Uterus (tissue), 4 donors: ENCODE results near the gene RPRML. TPM values are rescaled to one million over a fixed set of nuclear protein-coding genes. Genes with fewer than 3 reads are reported as not detected.
A peak's percentile ranks its signal among the peaks of the same experiment; 100 is the strongest.

Source experiments
- DNase-seq, 2 donors: peaks; one replicate each; pipeline ENCODE4 v3.0.0-alpha.2; 2019 to 2020
- H3K27ac ChIP-seq, 2 donors: fragments of 200-600 bp; sonication (generic); 1 replicate in 1 of 2; 2 replicates in 1 of 2; pipeline ENCODE4 v1.5.1; 2016 to 2018
- H3K27me3 ChIP-seq, 2 donors: fragments of 200-600 bp; sonication (generic); one replicate each; pipeline ENCODE4 v1.5.1; 2018 to 2019; ENCODE audit warnings: control low read depth in 1 of 2
- H3K36me3 ChIP-seq, 2 donors: fragments of 200-600 bp; sonication (generic); one replicate each; pipeline ENCODE4 v1.5.1; 2019; ENCODE audit warnings: control low read depth in 1 of 2
- H3K4me1 ChIP-seq, 2 donors: fragments of 200-600 bp; sonication (generic); one replicate each; pipeline ENCODE4 v1.5.1; 2018 to 2019; ENCODE audit warnings: control low read depth in 1 of 2
- H3K4me3 ChIP-seq, 2 donors: fragments of 200-600 bp; sonication (generic); 1 replicate in 1 of 2; 2 replicates in 1 of 2; pipeline ENCODE4 v1.5.1; 2018 to 2019; ENCODE audit warnings: mild to moderate bottlenecking in 1 of 2
- H3K9me3 ChIP-seq, 2 donors: fragments of 200-600 bp; sonication (generic); one replicate each; pipeline ENCODE4 v1.5.1; 2019; ENCODE audit warnings: control low read depth in 1 of 2
- POLR2A ChIP-seq, 2 donors: fragments of 450-650 bp; IDR thresholded peaks; one replicate each; pipeline ENCODE4 v1.6.1; 2016; ENCODE audit warnings: antibody characterized with exemption in 2 of 2, mild to moderate bottlenecking in 1 of 2, moderate library complexity in 1 of 2
- intact Hi-C: fragments of 100-400 bp; cut with DNase I; formaldehyde crosslinking; loops from one replicate; pipeline ENCODE4 v1.15.1; 2023; ENCODE audit warnings: low total_unique reads
- total RNA-seq, 4 donors: library from RNA; depleted of rRNA in 3 of 4; stranded (reverse); fragments of >200 nt in 3 of 4; gene quantifications; one replicate each; pipeline versions ENCODE4 v1.1.0 to v1.2.4, GENCODE V29; 2014 to 2023
- TF ChIP-seq, protein P1 (sequence below), 4 experiments: fragments of 200-600 bp in 2 of 4; fragments of 450-650 bp in 2 of 4; sonication (generic) in 2 of 4; IDR thresholded peaks; one replicate each; pipeline ENCODE4 v1.5.1; 2016 to 2019; ENCODE audit warnings: antibody characterized with exemption in 4 of 4, mild to moderate bottlenecking in 2 of 4, moderate library complexity in 1 of 4
- donor health status: DM: yes; HTN: yes; CAD: no.

The RPRML gene
- total RNA-seq, 4 donors from 2014 or later, result not detected

DNA sequence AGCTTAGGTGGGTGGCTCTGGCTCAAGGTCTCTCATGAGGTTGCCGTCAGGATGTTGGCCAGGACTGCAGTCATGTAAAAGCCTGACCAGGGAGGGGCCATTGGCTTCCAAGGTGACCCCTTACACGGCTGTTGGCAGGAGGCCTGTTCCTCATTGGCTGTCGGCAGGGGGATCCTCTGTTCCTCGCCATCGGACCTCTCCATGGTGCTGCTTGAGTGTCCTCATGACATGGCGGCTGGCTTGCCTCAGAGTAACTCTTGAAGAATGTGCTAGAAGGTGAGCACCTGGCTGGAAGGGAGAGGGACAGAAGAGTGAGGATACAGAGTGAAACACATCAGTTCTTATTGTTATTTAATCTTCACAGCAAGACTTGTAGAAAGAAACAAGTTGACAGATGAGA is 4.7 kb upstream of the RPRML start:
- Histone ChIP-seq H3K9me3 (no peaks in the 10 kb centered on the region), H3K4me3 (no peak overlapping the region), H3K36me3 (no peaks in the 10 kb centered on the region), H3K4me1 (peaks cover 0 to 1% of the 10 kb centered on the region in 2 donors), H3K27ac (no peak overlapping the region), H3K27me3 (peaks cover 0 to 5% of the 10 kb centered on the region in 2 donors)
- intact Hi-C loops, result no loop called here
- no peak for DNase-seq
- TF ChIP-seq, protein P1, sequence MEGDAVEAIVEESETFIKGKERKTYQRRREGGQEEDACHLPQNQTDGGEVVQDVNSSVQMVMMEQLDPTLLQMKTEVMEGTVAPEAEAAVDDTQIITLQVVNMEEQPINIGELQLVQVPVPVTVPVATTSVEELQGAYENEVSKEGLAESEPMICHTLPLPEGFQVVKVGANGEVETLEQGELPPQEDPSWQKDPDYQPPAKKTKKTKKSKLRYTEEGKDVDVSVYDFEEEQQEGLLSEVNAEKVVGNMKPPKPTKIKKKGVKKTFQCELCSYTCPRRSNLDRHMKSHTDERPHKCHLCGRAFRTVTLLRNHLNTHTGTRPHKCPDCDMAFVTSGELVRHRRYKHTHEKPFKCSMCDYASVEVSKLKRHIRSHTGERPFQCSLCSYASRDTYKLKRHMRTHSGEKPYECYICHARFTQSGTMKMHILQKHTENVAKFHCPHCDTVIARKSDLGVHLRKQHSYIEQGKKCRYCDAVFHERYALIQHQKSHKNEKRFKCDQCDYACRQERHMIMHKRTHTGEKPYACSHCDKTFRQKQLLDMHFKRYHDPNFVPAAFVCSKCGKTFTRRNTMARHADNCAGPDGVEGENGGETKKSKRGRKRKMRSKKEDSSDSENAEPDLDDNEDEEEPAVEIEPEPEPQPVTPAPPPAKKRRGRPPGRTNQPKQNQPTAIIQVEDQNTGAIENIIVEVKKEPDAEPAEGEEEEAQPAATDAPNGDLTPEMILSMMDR (IDR thresholded peaks at IDR 0.05), result no peak
- TF ChIP-seq POLR2A (IDR thresholded peaks at IDR 0.05), result no peak

DNA sequence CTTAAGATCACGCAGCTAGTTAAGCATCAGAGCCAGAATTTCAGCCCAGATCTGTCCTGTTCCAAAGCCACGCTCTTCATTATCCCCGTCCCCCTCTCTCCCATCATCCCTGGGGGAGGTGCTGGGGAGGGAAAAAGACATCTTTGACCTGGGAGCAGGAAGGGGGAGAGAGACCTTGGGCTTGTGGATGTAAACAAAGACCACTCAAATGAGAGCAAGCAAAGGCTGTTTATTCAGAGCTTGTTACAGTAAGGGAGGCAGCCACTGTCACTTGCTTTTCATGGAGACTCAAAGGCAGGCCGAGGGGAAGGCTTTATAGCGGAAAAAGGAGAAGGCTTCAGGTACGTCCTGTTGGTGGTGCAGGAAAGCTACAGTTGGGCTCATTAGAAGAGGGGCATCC is 3.5 kb upstream of the RPRML start:
- intact Hi-C loops, result no loop called here
- no peaks in the 10 kb centered on the region for H3K36me3 ChIP-seq
- peaks cover 0 to 14% of the 10 kb centered on the region in 2 donors for H3K27me3 ChIP-seq
- TF ChIP-seq, protein P1 (IDR thresholded peaks at IDR 0.05), result no peak
- TF ChIP-seq POLR2A (IDR thresholded peaks at IDR 0.05), result no peak
- H3K4me3 ChIP-seq, result no peak overlapping the region
- H3K27ac ChIP-seq, result no peak overlapping the region
- no peak for DNase-seq
- H3K4me1 ChIP-seq, result peaks cover 0 to 8% of the 10 kb centered on the region in 2 donors
- H3K9me3 ChIP-seq, result no peaks in the 10 kb centered on the region

DNA sequence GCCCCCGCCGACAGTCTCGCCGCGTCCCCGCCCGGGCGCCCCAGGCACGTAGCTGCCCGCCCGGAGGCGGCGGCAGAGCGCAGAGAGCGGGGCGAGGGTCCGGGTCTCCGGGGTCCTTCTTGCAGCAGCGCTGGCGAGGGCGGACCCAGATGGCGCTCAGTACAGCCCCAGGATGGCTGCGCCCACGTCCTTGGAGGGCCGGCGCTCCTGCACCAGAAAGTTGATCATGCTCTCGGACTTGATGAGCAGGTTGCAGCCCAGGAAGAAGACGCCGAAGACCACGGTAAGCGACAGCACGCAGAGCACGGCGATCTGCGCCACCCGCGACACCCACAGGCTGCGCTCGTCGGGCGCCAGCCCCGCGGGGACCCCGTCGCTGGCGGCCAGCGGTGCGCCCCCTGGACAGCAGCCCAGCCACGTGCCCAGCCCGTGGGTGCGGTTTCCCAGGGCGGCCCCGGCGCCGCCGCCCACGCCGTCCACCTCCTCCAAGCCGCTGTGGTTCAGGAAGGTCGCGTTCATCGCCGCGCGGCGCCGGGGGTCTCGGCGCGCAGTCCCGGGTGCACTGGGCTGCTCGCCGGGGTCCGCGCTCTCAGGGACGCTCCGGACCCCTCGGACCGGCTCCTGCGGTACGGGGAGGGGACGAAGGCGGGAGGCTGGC is 435 bp downstream of the RPRML start:
- Histone ChIP-seq H3K4me1 (peaks cover 0 to 8% of the 10 kb centered on the region in 2 donors), H3K27me3 (peaks cover 8 to 15% of the 10 kb centered on the region in 2 donors), H3K4me3 (peak overlapping the region; percentile 8 to 47), H3K36me3 (no peaks in the 10 kb centered on the region), H3K9me3 (no peaks in the 10 kb centered on the region), H3K27ac (no peak overlapping the region)
- TF ChIP-seq POLR2A (IDR thresholded peaks at IDR 0.05), result no peak
- TF ChIP-seq, protein P1 (IDR thresholded peaks at IDR 0.05), result no peak
- DNase-seq, result no peak
- intact Hi-C loops, result no loop called here

DNA sequence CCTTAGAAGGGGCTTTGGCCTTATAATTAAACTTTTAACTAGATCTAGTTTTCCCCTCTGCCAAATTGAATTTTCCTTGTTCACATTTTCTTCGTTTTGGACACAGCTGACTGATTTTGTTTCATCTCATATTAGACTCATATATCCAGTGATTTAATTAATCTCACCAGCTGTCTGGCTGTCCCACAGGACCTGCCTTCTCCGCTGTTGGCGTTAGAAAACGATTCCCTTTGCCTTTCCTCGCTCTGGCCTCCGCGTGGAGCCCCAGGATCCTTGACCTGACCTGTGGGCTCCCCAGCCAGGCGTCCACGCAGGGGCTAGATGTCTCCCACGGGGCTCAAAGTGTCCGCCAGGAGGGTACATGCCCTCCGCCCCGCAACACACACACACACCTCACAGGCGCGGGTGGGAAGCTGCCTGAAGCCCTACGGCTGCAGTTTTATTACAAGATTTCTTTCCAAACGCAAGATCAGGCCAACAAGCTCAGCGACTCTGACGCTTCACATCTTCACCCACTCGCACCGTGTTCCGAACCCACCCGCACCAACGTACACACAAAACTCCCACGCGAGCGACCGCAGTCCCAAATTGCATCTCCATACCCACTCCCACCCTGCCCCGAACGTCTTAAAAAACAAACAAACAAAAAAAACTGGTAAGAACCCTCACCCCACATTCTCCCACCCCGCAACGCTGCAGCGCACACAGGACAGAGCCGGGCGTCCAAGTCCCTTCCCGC is 1.1 kb downstream of the RPRML start:
- H3K27ac ChIP-seq, result no peak overlapping the region
- no peaks in the 10 kb centered on the region for H3K36me3 ChIP-seq
- H3K27me3 ChIP-seq, result peaks cover 8 to 15% of the 10 kb centered on the region in 2 donors
- TF ChIP-seq, protein P1 (IDR thresholded peaks at IDR 0.05), result no peak
- peaks cover 0 to 8% of the 10 kb centered on the region in 2 donors for H3K4me1 ChIP-seq
- no peak for DNase-seq
- intact Hi-C loops, result no loop called here
- peak overlapping the region in 1 of 2 donors; percentile 47 for H3K4me3 ChIP-seq
- no peaks in the 10 kb centered on the region for H3K9me3 ChIP-seq

DNA sequence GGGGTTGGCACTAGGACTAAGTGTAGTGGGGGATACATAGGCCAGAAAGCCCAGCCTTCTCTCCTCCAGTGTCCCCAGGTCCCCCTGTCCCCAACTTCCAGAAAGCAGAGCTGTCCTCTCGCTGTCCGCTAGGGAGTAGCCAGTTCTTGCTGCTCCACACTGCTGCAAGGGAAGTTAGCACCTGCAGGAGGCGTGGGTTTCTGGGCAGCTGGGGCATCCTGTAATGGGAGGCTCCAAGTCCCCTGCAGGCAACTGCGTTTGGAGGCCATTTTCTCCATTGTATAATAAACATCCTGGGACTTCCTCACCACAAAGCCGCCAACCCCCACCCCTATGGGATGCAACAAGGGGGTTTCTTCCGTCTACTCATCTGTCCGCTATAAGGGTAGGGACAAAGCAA is 1.7 kb downstream of the RPRML start:
- DNase-seq, result no peak
- H3K4me3 ChIP-seq, result no peak overlapping the region
- peaks cover 0 to 8% of the 10 kb centered on the region in 2 donors for H3K4me1 ChIP-seq
- TF ChIP-seq, protein P1 (IDR thresholded peaks at IDR 0.05), result no peak
- no peak for TF ChIP-seq POLR2A (IDR thresholded peaks at IDR 0.05)
- H3K27ac ChIP-seq, result no peak overlapping the region
- no peaks in the 10 kb centered on the region for H3K36me3 ChIP-seq
- peaks cover 8 to 15% of the 10 kb centered on the region in 2 donors for H3K27me3 ChIP-seq
- intact Hi-C loops, result no loop called here
- H3K9me3 ChIP-seq, result no peaks in the 10 kb centered on the region
